GM21529 (cell line): ENCODE results near the gene ATF7.
"Not testable (repeated sequence)": the region's sequence is repeated elsewhere in the genome, so short reads cannot be mapped to it uniquely, and the experiment has no call there.

ENCODE experiments used
- ATAC-seq: cut with Tn5 transposase; IDR thresholded peaks from one replicate; pipeline ENCODE4 v1.9.1; 2021; ENCODE audit not compliant: unreplicated experiment

ATF7 gene

DNA sequence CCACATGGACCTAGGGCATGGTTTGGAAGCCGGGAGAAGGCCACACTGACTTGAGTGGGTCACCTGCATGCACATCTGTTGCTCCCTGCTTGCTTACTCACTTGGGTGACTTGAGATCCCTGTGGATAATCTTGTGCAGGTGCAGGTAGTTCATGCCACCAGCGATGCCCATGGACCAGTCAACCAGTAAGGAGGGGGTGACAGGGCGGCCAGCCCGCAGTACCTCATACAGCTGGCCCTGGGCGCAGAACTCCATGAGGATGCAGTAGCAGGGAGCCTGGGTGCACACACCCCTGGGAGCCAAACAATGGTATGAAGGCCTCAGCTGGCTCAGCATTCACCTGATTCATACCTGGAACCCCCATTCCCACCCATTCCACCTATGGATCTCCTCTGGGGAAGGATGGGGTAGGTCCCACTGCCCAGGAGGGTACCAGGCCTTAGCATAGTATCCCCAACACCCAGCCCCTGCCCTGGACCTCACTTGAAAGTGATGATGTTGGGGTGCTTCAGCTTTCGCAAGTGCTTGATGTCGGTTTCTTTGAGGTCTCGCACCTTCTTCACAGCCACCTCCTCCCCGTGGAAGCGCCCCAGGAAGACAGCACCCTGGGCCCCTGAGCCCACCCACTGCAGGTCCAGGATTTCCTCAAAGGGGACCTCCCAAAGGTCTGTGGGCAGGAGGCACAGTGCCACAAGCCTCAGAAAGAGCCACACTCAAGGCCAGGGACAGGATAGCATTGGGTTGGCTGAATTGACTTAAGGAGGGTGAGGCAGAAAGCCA is 140.0 kb downstream of the ATF7 start:
- no peak for ATAC-seq

DNA sequence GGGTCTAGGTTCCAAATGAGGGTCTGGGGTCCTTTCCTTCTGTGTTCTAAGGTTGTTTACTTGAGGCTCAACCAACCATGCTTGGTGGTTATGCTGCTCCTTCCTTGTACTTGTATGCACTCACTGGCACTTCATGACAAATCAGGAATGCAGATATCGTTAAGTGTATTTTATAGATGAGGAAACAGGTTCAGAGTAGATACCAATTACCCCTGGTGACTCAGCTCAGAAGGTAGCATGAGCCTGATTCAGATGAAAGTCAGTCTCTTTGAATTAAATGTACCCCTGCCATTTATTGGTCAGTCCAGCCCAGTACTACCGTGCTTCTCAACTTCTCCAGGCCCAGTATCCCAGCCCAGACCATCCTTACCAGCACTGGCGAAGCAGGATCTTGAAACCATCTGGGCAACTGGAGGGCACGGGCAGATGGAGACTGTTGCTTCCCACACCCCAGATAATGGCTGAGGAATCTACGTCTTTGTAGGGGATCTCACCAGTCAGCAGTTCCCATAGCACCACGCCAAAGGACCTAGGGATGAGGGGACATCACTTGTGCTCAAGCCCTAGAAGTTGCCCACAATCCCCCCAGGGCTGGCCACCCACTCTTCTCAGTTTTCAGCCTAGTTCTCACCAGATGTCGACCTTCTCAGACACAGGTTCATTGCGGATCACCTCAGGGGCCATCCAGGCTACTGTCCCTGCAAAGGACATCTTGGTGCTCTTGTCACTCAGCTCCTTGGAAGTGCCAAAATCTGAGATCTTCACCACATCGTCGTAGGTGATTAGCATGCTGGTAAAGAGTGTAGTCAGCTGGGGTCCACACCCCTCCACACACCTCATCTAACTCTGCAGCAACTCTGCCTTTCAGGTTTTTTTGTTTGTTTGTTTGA is 141.3 kb downstream of the ATF7 start:
- ATAC-seq = no peak

- ATAC-seq = no peak
These were observed 142.2 kb downstream of the ATF7 start for GRCh38 chr12:53483979-53484377.

- no peak for ATAC-seq
These were observed 142.8 kb downstream of the ATF7 start for GRCh38 chr12:53483225-53483978.

GRCh38 chr12:53482626-53483168 is 143.5 kb downstream of the ATF7 start:
- ATAC-seq = no peak

DNA sequence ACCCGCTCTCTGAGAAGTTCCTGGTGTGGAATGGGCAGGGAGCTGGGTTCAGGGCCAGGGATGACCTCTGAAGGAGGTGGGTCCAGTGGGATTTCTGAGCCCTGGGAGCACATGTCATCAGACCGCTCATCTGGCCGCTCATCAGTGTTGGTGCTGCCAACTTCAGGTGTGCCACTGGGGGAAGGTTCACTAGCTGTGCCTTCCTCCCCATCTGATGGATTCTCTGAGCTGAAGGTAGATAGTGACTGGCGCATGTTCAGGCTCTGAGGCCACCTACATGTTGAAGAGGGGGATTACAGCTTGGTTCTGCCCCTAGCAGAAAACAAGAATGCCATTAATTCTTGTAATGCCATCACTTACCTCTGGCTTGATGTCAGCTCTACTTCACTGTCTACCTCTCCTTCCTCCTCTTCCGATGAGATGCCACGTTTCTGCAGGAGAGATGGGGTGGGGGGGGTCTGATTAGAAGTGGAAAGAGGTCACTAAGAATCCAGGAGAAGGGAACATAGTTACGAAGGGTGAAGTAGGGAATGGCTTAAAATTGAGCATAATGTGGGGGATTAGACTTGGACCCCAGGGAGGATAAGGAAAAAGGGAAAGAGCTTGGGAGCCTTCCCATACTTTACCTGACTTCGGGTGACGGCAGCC is 144.1 kb downstream of the ATF7 start:
- ATAC-seq = no peak

- not testable (repeated sequence) for ATAC-seq
These were observed 144.7 kb downstream of the ATF7 start for GRCh38 chr12:53481458-53481857.

DNA sequence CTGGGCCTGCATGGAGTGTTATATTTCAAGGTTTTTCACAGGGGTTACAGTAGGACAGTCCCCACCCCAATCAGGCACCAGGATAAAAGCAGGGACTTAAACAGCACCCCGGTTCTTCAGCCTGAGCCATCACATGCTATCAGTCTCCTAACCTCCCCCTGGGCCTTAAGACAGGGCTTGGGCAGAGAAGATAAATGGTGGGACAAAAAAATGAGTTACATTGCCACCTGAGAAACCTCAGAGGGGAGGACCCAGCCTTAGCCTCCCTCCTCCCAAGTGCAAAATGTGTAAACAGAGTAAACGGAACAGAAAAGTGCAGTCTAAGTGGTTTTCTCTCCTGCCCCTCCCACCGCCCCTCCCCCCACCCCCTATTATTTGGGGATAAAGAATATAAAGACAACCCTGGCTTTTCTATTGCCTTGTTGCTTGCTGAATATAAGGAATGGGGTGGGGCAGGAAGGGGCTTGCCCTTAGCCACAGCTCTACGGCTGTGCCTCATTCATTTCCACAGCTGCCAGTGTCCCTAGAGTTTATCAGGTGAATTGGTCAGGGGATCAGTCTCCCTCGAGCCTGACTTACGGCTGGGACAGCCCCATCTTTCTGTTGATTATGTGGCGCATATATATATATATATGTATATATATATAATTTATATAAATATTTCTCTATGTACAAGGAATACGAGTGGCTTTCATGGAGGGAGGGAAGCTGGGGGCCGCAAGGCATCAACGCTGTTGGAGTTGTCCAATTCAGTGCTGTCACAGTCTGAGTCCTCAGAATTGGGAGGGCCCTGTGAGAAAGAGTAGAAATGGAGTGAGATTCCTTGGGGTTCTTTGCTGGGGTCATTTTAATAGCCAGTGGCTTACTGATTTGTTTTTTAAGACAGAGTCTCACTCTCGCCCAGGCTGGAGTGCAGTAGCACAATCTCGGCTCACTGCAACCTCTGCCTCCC is 145.4 kb downstream of the ATF7 start:
- no peak for ATAC-seq

- ATAC-seq = no peak
These were observed 146.9 kb downstream of the ATF7 start for GRCh38 chr12:53479331-53479730.

GRCh38 chr12:53478865-53479264 is 147.3 kb downstream of the ATF7 start:
- ATAC-seq = no peak

GRCh38 chr12:53476769-53477209 is 149.4 kb downstream of the ATF7 start:
- ATAC-seq = no peak

- ATAC-seq = no peak
These were observed 151.4 kb downstream of the ATF7 start for GRCh38 chr12:53474819-53475218.

GRCh38 chr12:53474077-53474476 is 152.1 kb downstream of the ATF7 start:
- no peak for ATAC-seq

- no peak for ATAC-seq
These were observed 154.1 kb downstream of the ATF7 start for GRCh38 chr12:53472056-53472582.

DNA sequence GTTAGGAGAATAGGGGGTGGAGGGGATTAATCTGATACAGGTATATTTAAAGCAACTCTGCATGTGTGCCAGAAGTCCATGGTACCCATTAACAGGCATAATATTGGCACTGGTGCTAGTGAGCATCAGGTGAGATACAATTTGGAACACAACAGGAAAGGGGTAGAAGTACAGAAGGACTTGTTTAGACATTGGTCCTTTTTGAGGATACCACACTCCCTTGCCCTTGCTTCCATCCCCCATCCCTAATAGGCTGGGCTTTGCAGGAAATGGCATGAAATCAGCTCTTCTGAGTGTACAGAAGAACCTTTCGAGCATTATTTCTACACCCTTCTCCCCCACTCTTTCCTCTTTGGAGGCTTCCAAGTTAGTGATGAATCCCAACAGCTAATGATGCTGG is 157.9 kb downstream of the ATF7 start:
- ATAC-seq = no peak

DNA sequence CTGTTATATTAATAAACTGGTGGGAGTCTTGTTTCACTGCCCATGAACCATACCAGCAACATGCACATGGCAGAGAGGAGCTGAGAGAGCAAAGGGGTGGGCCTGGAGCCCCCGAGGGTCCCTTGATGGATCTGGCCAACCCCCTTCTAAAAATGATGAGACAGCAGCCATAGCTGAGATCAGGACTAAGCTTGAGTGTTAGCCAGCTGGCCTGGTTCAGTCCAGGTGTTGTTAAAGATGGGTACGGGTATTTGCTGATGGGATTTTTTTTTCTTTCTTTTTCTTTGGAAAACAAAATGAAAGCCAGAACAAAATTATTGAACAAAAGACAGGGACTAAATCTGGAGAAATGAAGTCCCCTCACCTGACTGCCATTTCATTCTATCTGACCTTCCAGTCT is 158.3 kb downstream of the ATF7 start:
- ATAC-seq = no peak

DNA sequence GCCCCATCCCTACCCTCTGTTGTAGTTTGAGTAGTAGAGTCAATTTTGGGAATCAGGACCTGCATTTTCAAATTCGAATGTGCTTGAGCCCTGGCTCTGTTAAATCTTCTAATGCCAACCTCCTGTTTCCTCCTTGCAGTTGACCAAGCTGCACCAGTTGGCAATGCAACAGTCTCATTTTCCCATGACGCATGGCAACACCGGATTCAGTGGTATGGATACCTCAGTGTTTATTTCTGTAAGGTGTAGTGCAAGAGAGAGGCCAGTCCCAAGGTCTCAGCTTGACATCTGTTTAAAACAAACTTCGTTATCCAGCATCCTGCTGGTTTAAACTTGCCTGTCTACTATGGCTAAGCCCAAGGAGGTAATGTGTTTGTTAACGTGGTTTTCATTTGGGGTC is 159.1 kb downstream of the ATF7 start:
- ATAC-seq = no peak

GRCh38 chr12:53466640-53467039 is 159.5 kb downstream of the ATF7 start:
- no peak for ATAC-seq

DNA sequence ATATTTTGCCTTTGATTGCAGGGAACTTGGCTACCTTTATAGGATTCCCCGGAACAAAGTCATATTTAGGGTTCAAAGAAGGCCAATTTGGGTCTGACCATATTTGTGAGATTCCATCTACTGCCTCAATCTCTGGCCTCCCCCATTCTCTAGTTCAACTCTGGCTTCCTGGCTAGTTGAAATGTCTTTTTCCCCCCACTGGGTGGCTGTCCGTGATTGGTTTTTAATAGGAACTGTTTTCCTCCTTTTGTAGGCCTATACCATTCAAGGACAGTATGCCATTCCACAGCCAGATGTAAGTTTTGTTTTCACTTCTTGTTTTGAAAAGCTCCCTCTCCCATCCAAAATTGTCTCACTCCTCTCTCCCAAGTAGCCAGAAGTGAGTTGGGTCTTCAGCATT is 160.5 kb downstream of the ATF7 start:
- no peak for ATAC-seq
